IPS DF 6.9 (cell line): Measurements from ENCODE around the gene GRM5.

Experiments
- DNase-seq: peaks from one replicate; pipeline ENCODE4 v3.0.0-alpha.2; 2013; ENCODE audit warnings: low read depth, low spot score
- H3K27ac ChIP-seq: one replicate; pipeline ENCODE4 v1.5.1; 2013; ENCODE audit warnings: low read length, control low read depth
- H3K27me3 ChIP-seq: 2 replicates; pipeline ENCODE4 v1.6.1; 2013; ENCODE audit warnings: mild to moderate bottlenecking, low read length; ENCODE audit not compliant: control insufficient read depth, insufficient read depth
- H3K36me3 ChIP-seq: 2 replicates; pipeline ENCODE4 v1.6.1; 2013; ENCODE audit warnings: low read length; ENCODE audit not compliant: control insufficient read depth, insufficient read depth
- H3K4me1 ChIP-seq: 2 replicates; pipeline ENCODE4 v1.6.1; 2013; ENCODE audit warnings: low read length; ENCODE audit not compliant: control insufficient read depth, insufficient read depth
- H3K4me3 ChIP-seq: 2 replicates; pipeline ENCODE4 v1.5.1; 2013; ENCODE audit warnings: mild to moderate bottlenecking, low read length
- H3K9me3 ChIP-seq: 2 replicates; pipeline ENCODE4 v1.6.1; 2013; ENCODE audit warnings: low read length, inconsistent platforms; ENCODE audit not compliant: control insufficient read depth, insufficient read depth
- WGBS: extraction: QIAGEN DNeasy Blood & Tissue Kit; methylation state at CpG from one replicate; pipeline ENCODE4 v1.1.7; 2013; ENCODE audit warnings: mixed read lengths, missing lambda C conversion rate; ENCODE audit not compliant: insufficient read length, insufficient coverage; 5-methylcytosine and 5-hydroxymethylcytosine counted together

GRM5 gene

GRCh38 chr11:88739524-88739923 is 326.3 kb downstream of the GRM5 start:
- Histone ChIP-seq H3K9me3 (no peaks in the 10 kb centered on the region), H3K4me1 (no peaks in the 10 kb centered on the region), H3K27ac (no peak overlapping the region), H3K4me3 (no peak overlapping the region), H3K36me3 (no peaks in the 10 kb centered on the region), H3K27me3 (no peaks in the 10 kb centered on the region)
- WGBS, result no CpG with 5 or more reads among the region's 8 CpGs
- no peak for DNase-seq

GRCh38 chr11:88709567-88709966 is 356.2 kb downstream of the GRM5 start:
- Histone ChIP-seq H3K9me3 (no peaks in the 10 kb centered on the region), H3K27ac (no peak overlapping the region), H3K27me3 (no peaks in the 10 kb centered on the region), H3K4me3 (no peak overlapping the region), H3K36me3 (no peaks in the 10 kb centered on the region), H3K4me1 (no peaks in the 10 kb centered on the region)
- no CpG with 5 or more reads among the region's 1 CpG for WGBS
- no peak for DNase-seq

GRCh38 chr11:88704485-88704884 is 361.3 kb downstream of the GRM5 start:
- no peak for DNase-seq
- no peaks in the 10 kb centered on the region for H3K27me3 ChIP-seq
- H3K36me3 ChIP-seq, result no peaks in the 10 kb centered on the region
- H3K9me3 ChIP-seq, result no peaks in the 10 kb centered on the region
- WGBS, result no CpG with 5 or more reads among the region's 1 CpG
- H3K4me3 ChIP-seq, result no peak overlapping the region
- H3K4me1 ChIP-seq, result no peaks in the 10 kb centered on the region
- no peak overlapping the region for H3K27ac ChIP-seq

- H3K9me3 ChIP-seq, result no peaks in the 10 kb centered on the region
- H3K36me3 ChIP-seq, result no peaks in the 10 kb centered on the region
- H3K27ac ChIP-seq, result no peak overlapping the region
- H3K27me3 ChIP-seq, result no peaks in the 10 kb centered on the region
- no CpG with 5 or more reads among the region's 2 CpGs for WGBS
- DNase-seq, result no peak
- H3K4me1 ChIP-seq, result no peaks in the 10 kb centered on the region
- no peak overlapping the region for H3K4me3 ChIP-seq
Measured at GRCh38 chr11:88701816-88702215, 364.0 kb downstream of the GRM5 start.

GRCh38 chr11:88697139-88697538 is 368.6 kb downstream of the GRM5 start:
- Histone ChIP-seq H3K27me3 (no peaks in the 10 kb centered on the region), H3K27ac (no peak overlapping the region), H3K9me3 (no peaks in the 10 kb centered on the region), H3K36me3 (no peaks in the 10 kb centered on the region), H3K4me1 (no peaks in the 10 kb centered on the region), H3K4me3 (no peak overlapping the region)
- no CpG with 5 or more reads among the region's 3 CpGs for WGBS
- no peak for DNase-seq

- no CpG with 5 or more reads among the region's 11 CpGs for WGBS
- Histone ChIP-seq H3K36me3 (no peaks in the 10 kb centered on the region), H3K27me3 (no peaks in the 10 kb centered on the region), H3K27ac (no peak overlapping the region), H3K4me3 (no peak overlapping the region), H3K4me1 (no peaks in the 10 kb centered on the region), H3K9me3 (no peaks in the 10 kb centered on the region)
- no peak for DNase-seq
Measured at GRCh38 chr11:88695689-88696414, 369.9 kb downstream of the GRM5 start.

GRCh38 chr11:88692306-88693086 is 373.3 kb downstream of the GRM5 start:
- H3K36me3 ChIP-seq, result no peaks in the 10 kb centered on the region
- WGBS, result no CpG with 5 or more reads among the region's 4 CpGs
- DNase-seq, result no peak
- H3K27me3 ChIP-seq, result no peaks in the 10 kb centered on the region
- H3K27ac ChIP-seq, result no peak overlapping the region
- no peak overlapping the region for H3K4me3 ChIP-seq
- H3K4me1 ChIP-seq, result no peaks in the 10 kb centered on the region
- H3K9me3 ChIP-seq, result no peaks in the 10 kb centered on the region

GRCh38 chr11:88689548-88690240 is 376.1 kb downstream of the GRM5 start:
- Histone ChIP-seq H3K4me1 (no peaks in the 10 kb centered on the region), H3K27me3 (no peaks in the 10 kb centered on the region), H3K36me3 (no peaks in the 10 kb centered on the region), H3K4me3 (no peak overlapping the region), H3K9me3 (no peaks in the 10 kb centered on the region), H3K27ac (no peak overlapping the region)
- no CpG with 5 or more reads among the region's 6 CpGs for WGBS
- no peak for DNase-seq

- DNase-seq, result no peak
- no peaks in the 10 kb centered on the region for H3K27me3 ChIP-seq
- H3K27ac ChIP-seq, result no peak overlapping the region
- WGBS, result no CpG with 5 or more reads among the region's 1 CpG
- H3K4me1 ChIP-seq, result no peaks in the 10 kb centered on the region
- no peak overlapping the region for H3K4me3 ChIP-seq
- H3K9me3 ChIP-seq, result no peaks in the 10 kb centered on the region
- no peaks in the 10 kb centered on the region for H3K36me3 ChIP-seq
Measured at GRCh38 chr11:88683024-88683423, 382.8 kb downstream of the GRM5 start.

GRCh38 chr11:88680806-88681205 is 385.0 kb downstream of the GRM5 start:
- no peaks in the 10 kb centered on the region for H3K27me3 ChIP-seq
- no peaks in the 10 kb centered on the region for H3K4me1 ChIP-seq
- no peak overlapping the region for H3K4me3 ChIP-seq
- no peaks in the 10 kb centered on the region for H3K36me3 ChIP-seq
- no CpG with 5 or more reads among the region's 1 CpG for whole genome bisulfite sequencing
- H3K27ac ChIP-seq, result no peak overlapping the region
- no peaks in the 10 kb centered on the region for H3K9me3 ChIP-seq
- DNase-seq, result no peak
